GM23248 (cell line): Measurements from ENCODE around the gene TTC13.
A peak's percentile ranks its signal among the peaks of the same experiment; 100 is the strongest.

Source experiments
- EZH2 ChIP-seq: fragments of 200-600 bp; sonication (generic); IDR thresholded peaks from 2 replicates; pipeline ENCODE4 v1.6.1; 2018; ENCODE audit warnings: antibody characterized with exemption, mild to moderate bottlenecking; ENCODE audit not compliant: insufficient read depth, poor library complexity, severe bottlenecking
- EZH2phosphoT487 ChIP-seq: fragments of 200-600 bp; sonication (generic); IDR thresholded peaks from 2 replicates; pipeline ENCODE4 v1.6.1; 2018; ENCODE audit warnings: antibody characterized with exemption, moderate library complexity, mild to moderate bottlenecking, low read depth; ENCODE audit not compliant: insufficient read depth

GRCh38 chr1:230878591-230878990 lies 100.1 kb downstream of the TTC13 start:
- no peak for TF ChIP-seq EZH2
- TF ChIP-seq EZH2phosphoT487, result peak; percentile 63; the same call in 1 of the 2 replicates
